Brain microvascular endothelial cell (primary cell): ENCODE data around the gene TRIM37.
A peak's percentile ranks its signal among the peaks of the same experiment; 100 is the strongest.

Experiments used
- DNase-seq: peaks from one replicate; pipeline ENCODE4 v3.0.0-alpha.2; 2020
- H3K27ac ChIP-seq: fragments of 250-450 bp; sonication (Bioruptor Pico); 2 replicates; pipeline ENCODE4 v1.5.1; 2020; ENCODE audit warnings: mild to moderate bottlenecking, moderate library complexity
- H3K27me3 ChIP-seq: fragments of 250-450 bp; sonication (Bioruptor Pico); replicated peaks from 2 replicates; pipeline ENCODE4 v1.5.1; 2020; ENCODE audit warnings: mild to moderate bottlenecking
- H3K36me3 ChIP-seq: fragments of 250-450 bp; sonication (Bioruptor Pico); replicated peaks from 2 replicates; pipeline ENCODE4 v1.5.1; 2020; ENCODE audit warnings: mild to moderate bottlenecking
- H3K4me3 ChIP-seq: 2 replicates; pipeline ENCODE4 v1.5.1; 2011; ENCODE audit warnings: low read depth, mild to moderate bottlenecking, control low read depth, low read length, moderate library complexity
- in situ Hi-C: cut with HindIII; loops from 2 replicates; pipeline ENCODE4 v1.10.0; 2017; ENCODE audit warnings: low sequenced_read_pairs, low pct_ligation_motif_present
- TF ChIP-seq, protein P1 (sequence below): IDR thresholded peaks from 2 replicates; pipeline ENCODE4 v1.5.1; 2011; ENCODE audit warnings: low read depth, mild to moderate bottlenecking, moderate library complexity, low read length, control low read depth, inconsistent platforms; ENCODE audit errors: missing control alignments

The TRIM37 gene

GRCh38 chr17:59151591-59151990, 44.9 kb upstream of the TRIM37 start:
- H3K4me3 ChIP-seq = no peak overlapping the region
- TF ChIP-seq, protein P1, sequence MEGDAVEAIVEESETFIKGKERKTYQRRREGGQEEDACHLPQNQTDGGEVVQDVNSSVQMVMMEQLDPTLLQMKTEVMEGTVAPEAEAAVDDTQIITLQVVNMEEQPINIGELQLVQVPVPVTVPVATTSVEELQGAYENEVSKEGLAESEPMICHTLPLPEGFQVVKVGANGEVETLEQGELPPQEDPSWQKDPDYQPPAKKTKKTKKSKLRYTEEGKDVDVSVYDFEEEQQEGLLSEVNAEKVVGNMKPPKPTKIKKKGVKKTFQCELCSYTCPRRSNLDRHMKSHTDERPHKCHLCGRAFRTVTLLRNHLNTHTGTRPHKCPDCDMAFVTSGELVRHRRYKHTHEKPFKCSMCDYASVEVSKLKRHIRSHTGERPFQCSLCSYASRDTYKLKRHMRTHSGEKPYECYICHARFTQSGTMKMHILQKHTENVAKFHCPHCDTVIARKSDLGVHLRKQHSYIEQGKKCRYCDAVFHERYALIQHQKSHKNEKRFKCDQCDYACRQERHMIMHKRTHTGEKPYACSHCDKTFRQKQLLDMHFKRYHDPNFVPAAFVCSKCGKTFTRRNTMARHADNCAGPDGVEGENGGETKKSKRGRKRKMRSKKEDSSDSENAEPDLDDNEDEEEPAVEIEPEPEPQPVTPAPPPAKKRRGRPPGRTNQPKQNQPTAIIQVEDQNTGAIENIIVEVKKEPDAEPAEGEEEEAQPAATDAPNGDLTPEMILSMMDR = no peak

GRCh38 chr17:59151006-59151405, 44.3 kb upstream of the TRIM37 start:
- H3K4me3 ChIP-seq = no peak overlapping the region

More at GRCh38 chr17:59151591-59151990, 44.9 kb upstream of the TRIM37 start:
- in situ Hi-C loops = no loop called here
- Histone ChIP-seq H3K27ac (peak overlapping the region; percentile 78), H3K27me3 (no peaks in the 10 kb centered on the region), H3K36me3 (no peaks in the 10 kb centered on the region)
- DNase-seq = no peak

GRCh38 chr17:59149841-59150511, 43.3 kb upstream of the TRIM37 start:
- in situ Hi-C loops = no loop called here
- H3K4me3 ChIP-seq = no peak overlapping the region
- H3K36me3 ChIP-seq = no peaks in the 10 kb centered on the region
- TF ChIP-seq, protein P1 = no peak
- H3K27ac ChIP-seq = no peak overlapping the region
- no peaks in the 10 kb centered on the region for H3K27me3 ChIP-seq
- DNase-seq = no peak

More at GRCh38 chr17:59151006-59151405, 44.3 kb upstream of the TRIM37 start:
- TF ChIP-seq, protein P1 = no peak
- H3K27me3 ChIP-seq = no peaks in the 10 kb centered on the region
- no peaks in the 10 kb centered on the region for H3K36me3 ChIP-seq
- no peak for DNase-seq
- in situ Hi-C loops = no loop called here
- peak overlapping the region; percentile 78 for H3K27ac ChIP-seq

GRCh38 chr17:59149051-59149450, 42.4 kb upstream of the TRIM37 start:
- no peak overlapping the region for H3K27ac ChIP-seq
- no peak overlapping the region for H3K4me3 ChIP-seq
- H3K27me3 ChIP-seq = no peaks in the 10 kb centered on the region
- no peaks in the 10 kb centered on the region for H3K36me3 ChIP-seq
- TF ChIP-seq, protein P1 = no peak
- in situ Hi-C loops = no loop called here
- no peak for DNase-seq

GRCh38 chr17:59145571-59146096, 39.0 kb upstream of the TRIM37 start:
- DNase-seq = no peak
- H3K36me3 ChIP-seq = no peaks in the 10 kb centered on the region
- H3K27me3 ChIP-seq = no peaks in the 10 kb centered on the region
- TF ChIP-seq, protein P1 = no peak
- no peak overlapping the region for H3K4me3 ChIP-seq
- in situ Hi-C loops = no loop called here
- no peak overlapping the region for H3K27ac ChIP-seq

DNA sequence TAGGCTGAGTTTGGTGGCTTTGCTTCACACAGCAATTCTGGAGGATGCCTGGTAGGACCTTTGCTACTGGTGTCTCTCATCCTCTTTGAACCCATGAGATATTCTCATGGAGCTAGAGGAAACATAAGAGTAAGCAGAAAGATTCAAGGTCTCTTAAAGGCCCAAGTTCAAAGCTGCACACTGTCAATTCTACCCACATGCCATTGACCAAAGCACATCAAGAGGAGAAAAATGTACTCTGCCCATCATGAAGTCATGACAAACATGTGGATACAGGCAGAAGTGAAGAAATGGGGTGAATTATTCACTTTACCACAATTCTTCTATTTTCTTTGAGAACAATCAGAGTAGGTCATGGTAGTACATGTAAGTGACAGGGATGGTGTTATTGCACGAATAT, 35.2 kb upstream of the TRIM37 start:
- TF ChIP-seq, protein P1 = no peak
- in situ Hi-C loops = no loop called here
- H3K27me3 ChIP-seq = no peaks in the 10 kb centered on the region
- no peaks in the 10 kb centered on the region for H3K36me3 ChIP-seq
- H3K4me3 ChIP-seq = no peak overlapping the region
- DNase-seq = no peak
- no peak overlapping the region for H3K27ac ChIP-seq
